AG04450 (cell line): ENCODE results near the gene WWP2. TPM values are rescaled to one million over a fixed set of nuclear protein-coding genes. Genes with fewer than 3 reads are reported as not detected.

ENCODE experiments used
- CTCF ChIA-PET: fragments of 300-600, 350-600 bp; formaldehyde crosslinking; extraction: SDS; loops from one replicate; lab custom pipeline; 2022; ENCODE audit warnings: antibody characterized with exemption, inconsistent platforms; lab: Charles Lee
- POLR2A ChIA-PET: fragments of 350-600 bp; formaldehyde crosslinking; extraction: SDS; loops from one replicate; lab custom pipeline; 2021; ENCODE audit warnings: antibody characterized with exemption, inconsistent platforms; lab: Yijun Ruan, JAX
- DNase-seq: peaks from one replicate; pipeline ENCODE4 v3.0.0-alpha.2; 2011; ENCODE audit warnings: low read depth, low spot score
- H3K27ac ChIP-seq: one replicate; pipeline ENCODE4 v1.5.1; 2012; ENCODE audit warnings: low read depth, low read length, control low read depth
- H3K27me3 ChIP-seq: one replicate; pipeline ENCODE4 v1.6.0; 2012; ENCODE audit warnings: low read length; ENCODE audit not compliant: control insufficient read depth, insufficient read depth
- H3K4me3 ChIP-seq: 2 replicates; pipeline ENCODE4 v1.5.1; 2011; ENCODE audit warnings: mild to moderate bottlenecking, low read depth, low read length, control low read depth
- H3K9me3 ChIP-seq: 2 replicates; pipeline ENCODE4 v1.5.1; 2012; ENCODE audit warnings: low read length; ENCODE audit not compliant: control insufficient read depth, insufficient read depth
- polyA plus RNA-seq: library from polyadenylated mRNA; depleted of rRNA; stranded (reverse); fragments of >200 nt; gene quantifications from 2 replicates; pipeline ENCODE4 v1.2.3, GENCODE V29; 2011
- TF ChIP-seq, protein P1 (sequence below): IDR thresholded peaks from 2 replicates; pipeline ENCODE4 v1.5.1; 2011; ENCODE audit warnings: low read depth, low read length, control low read depth, inconsistent platforms

WWP2 gene
- polyA plus RNA-seq, 1 experiment = 13.4 TPM

DNA sequence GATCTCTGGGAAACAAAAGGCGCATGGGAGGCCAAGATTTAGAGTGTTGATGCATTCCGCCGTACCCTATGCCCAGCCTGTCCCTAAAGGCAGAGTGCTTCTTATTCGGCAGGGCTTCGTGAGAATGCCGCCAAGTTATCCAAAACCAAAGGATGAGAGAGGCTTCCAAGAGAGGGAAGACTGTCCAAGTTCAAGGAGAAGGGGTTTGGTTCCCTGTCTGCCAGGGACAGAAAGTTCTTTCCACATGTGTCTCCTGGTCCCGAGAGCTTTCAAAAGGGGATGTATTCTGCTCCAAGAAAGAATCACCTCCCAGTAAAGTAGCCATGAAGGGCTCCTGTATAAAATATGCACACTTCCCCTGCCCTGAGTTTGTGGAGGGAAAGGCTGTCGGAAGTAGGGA, 146.9 kb downstream of the WWP2 start:
- Histone ChIP-seq H3K9me3 (no peaks in the 10 kb centered on the region; the same call in 1 of the 2 replicates), H3K27me3 (no peaks in the 10 kb centered on the region), H3K27ac (no peak overlapping the region), H3K4me3 (no peak overlapping the region)
- DNase-seq = no peak
- ChIA-PET POLR2A (no interaction called here), CTCF (no interaction called here)
- TF ChIP-seq, protein P1, sequence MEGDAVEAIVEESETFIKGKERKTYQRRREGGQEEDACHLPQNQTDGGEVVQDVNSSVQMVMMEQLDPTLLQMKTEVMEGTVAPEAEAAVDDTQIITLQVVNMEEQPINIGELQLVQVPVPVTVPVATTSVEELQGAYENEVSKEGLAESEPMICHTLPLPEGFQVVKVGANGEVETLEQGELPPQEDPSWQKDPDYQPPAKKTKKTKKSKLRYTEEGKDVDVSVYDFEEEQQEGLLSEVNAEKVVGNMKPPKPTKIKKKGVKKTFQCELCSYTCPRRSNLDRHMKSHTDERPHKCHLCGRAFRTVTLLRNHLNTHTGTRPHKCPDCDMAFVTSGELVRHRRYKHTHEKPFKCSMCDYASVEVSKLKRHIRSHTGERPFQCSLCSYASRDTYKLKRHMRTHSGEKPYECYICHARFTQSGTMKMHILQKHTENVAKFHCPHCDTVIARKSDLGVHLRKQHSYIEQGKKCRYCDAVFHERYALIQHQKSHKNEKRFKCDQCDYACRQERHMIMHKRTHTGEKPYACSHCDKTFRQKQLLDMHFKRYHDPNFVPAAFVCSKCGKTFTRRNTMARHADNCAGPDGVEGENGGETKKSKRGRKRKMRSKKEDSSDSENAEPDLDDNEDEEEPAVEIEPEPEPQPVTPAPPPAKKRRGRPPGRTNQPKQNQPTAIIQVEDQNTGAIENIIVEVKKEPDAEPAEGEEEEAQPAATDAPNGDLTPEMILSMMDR = no peak

DNA sequence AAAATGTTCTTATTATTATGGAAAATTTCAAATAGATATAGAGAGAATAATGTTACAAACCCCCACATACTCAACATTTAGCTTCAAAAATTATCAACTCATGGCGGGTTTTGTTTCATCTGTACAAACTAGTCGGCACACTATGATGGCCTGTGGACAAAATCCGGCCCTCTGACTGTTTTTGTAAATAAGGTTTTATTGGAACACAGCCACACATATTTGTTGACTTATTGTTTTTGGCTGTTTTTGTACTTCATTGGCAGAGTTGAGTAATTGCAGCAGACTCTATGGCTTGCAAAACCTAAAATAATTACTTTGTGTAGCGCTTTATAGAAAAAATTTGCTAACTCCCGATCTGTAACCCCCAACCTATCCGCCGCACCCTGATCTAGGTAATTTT, 147.6 kb downstream of the WWP2 start:
- ChIA-PET POLR2A (no interaction called here), CTCF (no interaction called here)
- DNase-seq = no peak
- no peak overlapping the region for H3K4me3 ChIP-seq
- H3K27ac ChIP-seq = no peak overlapping the region
- H3K9me3 ChIP-seq = no peaks in the 10 kb centered on the region; the same call in 1 of the 2 replicates
- H3K27me3 ChIP-seq = no peaks in the 10 kb centered on the region
- TF ChIP-seq, protein P1 = no peak

DNA sequence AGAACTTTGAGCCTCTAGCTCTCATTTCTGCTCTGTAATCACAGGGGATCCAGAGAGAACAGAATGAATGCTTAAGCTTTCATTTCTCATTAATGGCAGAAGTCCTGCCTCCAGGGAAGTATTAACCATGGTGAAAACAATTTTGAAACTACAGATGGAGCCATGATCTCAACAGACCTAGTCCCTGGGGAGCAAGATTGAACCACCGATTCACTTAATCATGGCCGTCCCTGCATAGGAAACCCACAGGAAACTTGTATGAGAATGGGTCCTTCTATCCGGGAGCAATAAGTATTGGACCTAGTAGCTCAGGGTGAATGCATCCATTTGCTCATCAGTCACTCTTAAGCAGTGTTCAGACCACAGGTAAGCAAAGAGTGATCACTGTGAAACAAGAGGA, 148.8 kb downstream of the WWP2 start:
- Histone ChIP-seq H3K27ac (no peak overlapping the region), H3K9me3 (no peaks in the 10 kb centered on the region), H3K27me3 (no peaks in the 10 kb centered on the region), H3K4me3 (no peak overlapping the region)
- ChIA-PET POLR2A (no interaction called here), CTCF (interaction anchor here (1.1 kb wide), 1 partner anchor 19 kb away, joined by 3 read pairs; no protein-coding TSS in a partner anchor)
- no peak for DNase-seq
- TF ChIP-seq, protein P1 = no peak

DNA sequence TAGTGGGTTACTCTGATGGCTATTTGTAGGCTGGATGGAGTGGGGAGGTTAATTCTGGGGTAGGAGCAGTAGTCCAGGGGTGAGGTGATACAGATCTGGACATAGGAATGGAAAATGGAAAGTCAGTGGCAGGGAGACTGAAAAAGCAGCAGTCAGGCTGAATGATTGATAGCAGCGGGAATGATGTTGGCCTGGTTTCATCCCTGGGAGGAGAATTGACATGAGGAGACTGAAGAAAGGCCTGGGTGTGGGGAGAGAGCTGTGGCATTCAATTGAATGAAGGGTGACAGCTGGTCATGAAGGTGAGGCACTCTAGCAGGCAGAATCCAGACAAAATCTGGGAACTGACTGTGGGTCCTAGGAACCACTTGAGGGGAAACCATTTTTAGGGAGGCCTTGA, 154.3 kb downstream of the WWP2 start:
- CTCF ChIA-PET = interaction anchor here (3.8 kb wide), 1 partner anchor 13 kb away, joined by 21 read pairs; no protein-coding TSS in a partner anchor
- TF ChIP-seq, protein P1 = no peak
- Histone ChIP-seq H3K27me3 (no peaks in the 10 kb centered on the region), H3K27ac (no peak overlapping the region), H3K9me3 (no peaks in the 10 kb centered on the region), H3K4me3 (no peak overlapping the region)
- DNase-seq = no peak
- POLR2A ChIA-PET = no interaction called here

DNA sequence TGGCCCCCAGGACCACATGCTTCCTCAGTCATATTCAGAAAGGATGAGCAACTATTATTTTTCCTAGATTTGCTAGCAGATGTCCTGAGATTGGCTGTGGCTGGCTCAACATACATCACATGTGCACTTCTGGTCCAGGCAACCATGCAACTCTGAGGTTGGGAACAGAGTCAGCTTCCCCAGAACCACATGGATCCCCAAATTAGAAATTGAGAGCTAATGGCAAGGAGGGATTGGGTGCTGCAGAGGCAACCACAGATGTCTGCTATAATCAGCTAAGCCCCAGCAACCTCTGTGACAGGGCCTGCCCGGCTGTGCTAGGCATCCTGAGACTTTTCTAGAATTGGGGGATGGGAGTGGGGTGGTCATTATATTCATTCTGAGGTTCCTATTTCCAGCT, 155.2 kb downstream of the WWP2 start:
- no peaks in the 10 kb centered on the region for H3K9me3 ChIP-seq
- peak overlapping the region; percentile 20 for H3K4me3 ChIP-seq
- POLR2A ChIA-PET = interaction anchor here (1.2 to 1.5 kb wide), 2 partner anchors 10 to 68 kb away, joined by 6 to 11 read pairs; no protein-coding TSS in a partner anchor
- H3K27ac ChIP-seq = peak overlapping the region; percentile 96
- no peak for DNase-seq
- TF ChIP-seq, protein P1 = no peak
- H3K27me3 ChIP-seq = no peaks in the 10 kb centered on the region
- CTCF ChIA-PET = interaction anchor here (1.0 to 3.8 kb wide), 3 partner anchors 10 to 120 kb away, joined by 3 to 21 read pairs (median 4); no protein-coding TSS in a partner anchor
